Endothelial cell of coronary artery (primary cell): ENCODE measurements around the gene ELAPOR1. TPM values are rescaled to one million over a fixed set of nuclear protein-coding genes. Genes with fewer than 3 reads are reported as not detected.

Experiments
- total RNA-seq: library from RNA; depleted of rRNA; stranded (reverse); fragments of >200 nt; gene quantifications from 2 replicates; pipeline ENCODE4 v1.2.3, GENCODE V29; 2014

The ELAPOR1 gene, protein sequence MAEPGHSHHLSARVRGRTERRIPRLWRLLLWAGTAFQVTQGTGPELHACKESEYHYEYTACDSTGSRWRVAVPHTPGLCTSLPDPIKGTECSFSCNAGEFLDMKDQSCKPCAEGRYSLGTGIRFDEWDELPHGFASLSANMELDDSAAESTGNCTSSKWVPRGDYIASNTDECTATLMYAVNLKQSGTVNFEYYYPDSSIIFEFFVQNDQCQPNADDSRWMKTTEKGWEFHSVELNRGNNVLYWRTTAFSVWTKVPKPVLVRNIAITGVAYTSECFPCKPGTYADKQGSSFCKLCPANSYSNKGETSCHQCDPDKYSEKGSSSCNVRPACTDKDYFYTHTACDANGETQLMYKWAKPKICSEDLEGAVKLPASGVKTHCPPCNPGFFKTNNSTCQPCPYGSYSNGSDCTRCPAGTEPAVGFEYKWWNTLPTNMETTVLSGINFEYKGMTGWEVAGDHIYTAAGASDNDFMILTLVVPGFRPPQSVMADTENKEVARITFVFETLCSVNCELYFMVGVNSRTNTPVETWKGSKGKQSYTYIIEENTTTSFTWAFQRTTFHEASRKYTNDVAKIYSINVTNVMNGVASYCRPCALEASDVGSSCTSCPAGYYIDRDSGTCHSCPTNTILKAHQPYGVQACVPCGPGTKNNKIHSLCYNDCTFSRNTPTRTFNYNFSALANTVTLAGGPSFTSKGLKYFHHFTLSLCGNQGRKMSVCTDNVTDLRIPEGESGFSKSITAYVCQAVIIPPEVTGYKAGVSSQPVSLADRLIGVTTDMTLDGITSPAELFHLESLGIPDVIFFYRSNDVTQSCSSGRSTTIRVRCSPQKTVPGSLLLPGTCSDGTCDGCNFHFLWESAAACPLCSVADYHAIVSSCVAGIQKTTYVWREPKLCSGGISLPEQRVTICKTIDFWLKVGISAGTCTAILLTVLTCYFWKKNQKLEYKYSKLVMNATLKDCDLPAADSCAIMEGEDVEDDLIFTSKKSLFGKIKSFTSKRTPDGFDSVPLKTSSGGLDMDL
- 0.09 and 0.27 TPM in 2 replicates for total RNA-seq

DNA sequence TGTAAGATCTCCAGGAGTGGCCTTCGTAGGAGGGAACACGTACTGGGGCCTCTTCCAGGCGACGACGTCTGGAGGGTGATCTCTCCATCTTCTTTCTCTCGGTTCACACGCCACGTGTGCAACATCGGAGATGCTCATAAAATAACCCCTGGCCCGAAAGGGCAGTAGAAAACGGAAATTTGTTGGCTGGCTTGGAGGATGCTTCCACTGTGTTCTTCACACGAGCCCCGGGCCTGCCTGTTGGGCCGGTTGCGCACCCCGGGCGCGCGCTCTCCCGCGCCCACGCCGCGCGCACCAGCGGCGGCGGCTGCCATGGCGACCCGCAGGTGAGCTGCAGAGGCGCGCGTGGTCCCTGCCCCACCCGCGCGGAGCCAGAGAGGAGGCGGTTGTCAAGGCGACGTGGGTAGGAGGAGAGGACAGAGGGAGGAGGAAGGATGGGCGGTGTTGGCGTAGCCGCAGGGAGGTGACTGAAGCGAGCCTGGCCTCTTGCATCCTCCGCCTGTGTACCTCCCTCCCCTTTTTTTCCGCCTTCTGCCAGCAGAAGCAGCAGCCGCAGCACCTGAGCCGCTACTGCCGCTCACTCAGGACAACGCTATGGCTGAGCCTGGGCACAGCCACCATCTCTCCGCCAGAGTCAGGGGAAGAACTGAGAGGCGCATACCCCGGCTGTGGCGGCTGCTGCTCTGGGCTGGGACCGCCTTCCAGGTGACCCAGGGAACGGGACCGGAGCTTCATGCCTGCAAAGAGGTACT lies at the start of gene ELAPOR1:
Gene ELAPOR1, plus strand, starts transcription at position 526 of the 752 bp plus-strand sequence. Its CDS starts 69 bp downstream, at position 595.

DNA sequence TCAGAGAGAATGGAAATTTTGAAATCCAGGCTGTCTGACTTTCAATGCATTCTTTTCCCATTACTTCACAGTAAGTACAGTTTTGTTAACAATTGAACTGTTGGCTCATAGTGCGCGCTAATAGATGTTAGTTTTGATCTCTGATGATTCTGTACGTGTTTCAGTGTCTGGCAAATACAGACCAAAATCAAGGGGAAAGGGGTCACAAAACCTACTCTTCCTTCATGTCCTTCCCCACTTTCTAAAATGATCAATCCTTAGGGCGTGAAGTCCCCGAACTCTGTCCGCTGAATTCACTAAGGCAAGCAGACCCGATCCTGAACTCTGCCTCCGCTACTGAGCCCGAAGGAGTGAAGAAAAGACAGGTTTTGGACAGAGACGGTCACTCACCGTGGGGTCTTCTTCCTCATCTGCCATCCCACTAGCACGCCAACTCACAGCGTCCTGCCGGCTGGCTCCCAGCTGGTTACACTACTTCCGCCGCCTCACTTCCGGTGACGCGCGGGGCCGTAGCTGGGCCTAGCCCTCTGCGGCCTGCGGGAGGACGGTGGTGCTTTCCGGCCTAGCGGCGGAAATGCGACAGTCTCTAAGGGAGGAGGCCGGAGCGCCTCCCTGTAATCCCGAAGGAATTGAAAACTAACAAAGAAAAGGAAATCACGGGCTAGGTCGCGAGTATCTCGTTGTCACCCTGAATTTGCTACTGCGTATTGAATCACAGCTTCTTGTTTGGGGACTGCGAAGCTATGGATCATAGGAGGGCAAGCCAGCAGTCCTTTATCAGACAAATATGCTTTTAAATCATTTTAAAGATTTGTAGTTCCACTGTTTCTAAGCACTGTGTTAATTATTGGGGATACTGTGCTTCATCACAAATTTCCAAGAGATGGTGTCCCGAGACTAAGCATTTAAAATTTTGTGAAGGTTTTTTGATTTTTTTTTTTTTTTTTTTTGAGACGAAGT lies 38.1 kb upstream of the ELAPOR1 start, which contains the start of gene TAF13:
Gene TAF13, minus strand, starts transcription at position 473 of the 960 bp plus-strand sequence. Its CDS starts 56 bp downstream, at position 417.

DNA sequence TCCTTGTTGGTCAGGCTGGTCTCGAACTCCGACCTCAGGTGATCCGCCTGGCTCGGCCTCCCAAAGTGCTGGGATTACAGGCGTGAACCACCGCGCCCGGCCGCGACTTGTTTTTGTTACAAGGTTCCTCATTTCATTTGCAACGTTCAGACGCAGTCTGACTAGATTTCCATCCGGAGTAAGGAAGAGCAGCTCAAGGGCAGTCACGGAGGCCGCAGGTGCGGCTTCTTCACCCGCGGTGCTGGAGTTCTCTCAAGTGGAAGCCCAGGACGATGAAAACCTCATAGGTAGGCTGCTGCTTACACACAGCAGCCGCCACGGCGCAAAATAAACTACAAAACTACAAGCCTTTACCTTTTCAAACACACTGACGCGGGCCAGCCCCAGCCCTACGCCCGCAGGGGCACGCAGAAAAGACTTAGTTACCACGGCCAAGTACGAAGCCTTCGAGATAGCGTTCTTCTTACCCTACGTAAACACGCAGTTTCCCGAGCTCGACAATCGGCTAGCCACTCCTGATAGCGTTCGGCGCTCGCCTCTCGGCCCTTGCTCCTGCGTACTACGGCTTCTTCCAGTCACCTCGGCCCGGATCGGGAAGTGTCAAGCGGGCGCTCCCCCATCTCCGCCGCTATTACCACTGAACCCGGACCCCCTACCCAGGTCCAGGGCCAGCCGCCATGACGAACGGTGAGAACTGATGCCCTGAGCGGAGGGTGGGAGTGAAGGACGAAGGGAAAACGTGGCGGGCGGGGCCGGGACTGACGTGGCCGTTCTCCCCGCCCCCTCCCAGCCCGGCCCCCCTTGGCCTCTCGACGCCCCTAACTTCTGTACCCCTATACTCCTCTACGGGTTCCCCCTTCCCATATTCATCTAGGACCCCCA lies 23.5 kb upstream of the ELAPOR1 start, which contains the start of gene TMEM167B:
Gene TMEM167B, plus strand, starts transcription at position 569 of the 882 bp plus-strand sequence. Its CDS starts 109 bp downstream, at position 678.

Other genes with a start within 250 kb of the ELAPOR1 start
- gene GPSM2, start 237.1 kb upstream of the ELAPOR1 start, total RNA-seq, result 10.9 and 15.2 TPM in 2 replicates
- 22.6 and 29.2 TPM in 2 replicates for gene CLCC1, start 150.6 kb upstream of the ELAPOR1 start, total RNA-seq
- gene WDR47, start 72.0 kb upstream of the ELAPOR1 start, total RNA-seq, result 18.7 and 19.9 TPM in 2 replicates
- 70.3 and 84.6 TPM in 2 replicates for gene TAF13, start 38.1 kb upstream of the ELAPOR1 start, total RNA-seq
- 17.3 and 19.6 TPM in 2 replicates for gene TMEM167B, start 23.4 kb upstream of the ELAPOR1 start, total RNA-seq
- gene SARS1, start 99.8 kb downstream of the ELAPOR1 start, total RNA-seq, result 187 and 254 TPM in 2 replicates
- 0.45 and 2.1 TPM in 2 replicates for gene CELSR2, start 135.4 kb downstream of the ELAPOR1 start, total RNA-seq
- gene PSRC1, start 169.0 kb downstream of the ELAPOR1 start, total RNA-seq, result 3.9 and 8.5 TPM in 2 replicates
- gene MYBPHL, start 192.9 kb downstream of the ELAPOR1 start, total RNA-seq, result not detected in 2 replicates